ENCODE measurements around the gene KIAA0753.

The KIAA0753 gene

GRCh38 chr17:6545291-6545690, 95.2 kb downstream of the KIAA0753 start:
- no peak for DNase-seq

GRCh38 chr17:6544011-6544370, 96.5 kb downstream of the KIAA0753 start:
- no peak for DNase-seq

- DNase-seq: no peak
Observed at GRCh38 chr17:6543079-6544010, 97.2 kb downstream of the KIAA0753 start.

GRCh38 chr17:6542577-6542976, 97.9 kb downstream of the KIAA0753 start:
- DNase-seq: no peak

- no peak for DNase-seq
Observed at GRCh38 chr17:6541886-6542285, 98.6 kb downstream of the KIAA0753 start.

GRCh38 chr17:6539871-6540270, 100.6 kb downstream of the KIAA0753 start:
- no peak for DNase-seq

GRCh38 chr17:6536566-6537065, 103.9 kb downstream of the KIAA0753 start:
- DNase-seq: no peak

GRCh38 chr17:6536053-6536452, 104.5 kb downstream of the KIAA0753 start:
- DNase-seq: no peak

GRCh38 chr17:6534846-6535514, 105.5 kb downstream of the KIAA0753 start:
- DNase-seq: no peak

- DNase-seq: no peak
Observed at GRCh38 chr17:6532441-6532885, 108.0 kb downstream of the KIAA0753 start.

- no peak for DNase-seq
Observed at GRCh38 chr17:6531575-6531974, 108.9 kb downstream of the KIAA0753 start.

- no peak for DNase-seq
Observed at GRCh38 chr17:6530324-6530920, 110.1 kb downstream of the KIAA0753 start.

GRCh38 chr17:6528557-6528956, 112.0 kb downstream of the KIAA0753 start:
- DNase-seq: no peak
